SK-N-SH treated with all-trans-retinoic acid at 6 μM for 48 hours (cell line): ENCODE measurements around the gene SIRT6.
"Not testable (repeated sequence)": the region's sequence is repeated elsewhere in the genome, so short reads cannot be mapped to it uniquely, and the experiment has no call there.

Experiments used
- ATAC-seq: fragments of 200-7000 bp; cut with Tn5 transposase; 3 replicates; pipeline ENCODE4 v1.9.1; 2020; ENCODE audit warnings: mild to moderate bottlenecking, moderate library complexity
- ARNTL ChIP-seq: fragments of 450-650 bp; formaldehyde crosslinking; IDR thresholded peaks from 2 replicates; pipeline ENCODE4 v1.5.0; 2020; ENCODE audit warnings: low read depth, mild to moderate bottlenecking, moderate library complexity, borderline replicate concordance
- BACH2 ChIP-seq: fragments of 250-450 bp; sonication (Bioruptor Pico); IDR thresholded peaks from 2 replicates; pipeline ENCODE4 v1.9.0; 2021; ENCODE audit warnings: mild to moderate bottlenecking, borderline replicate concordance
- CREB5 ChIP-seq: fragments of 250-450 bp; sonication (Bioruptor Pico); IDR thresholded peaks from 2 replicates; pipeline ENCODE4 v1.5.1; 2020; ENCODE audit warnings: low read depth, mild to moderate bottlenecking, moderate library complexity
- CSRNP3 ChIP-seq: fragments of 250-450 bp; sonication (Bioruptor Pico); IDR thresholded peaks from 2 replicates; pipeline ENCODE4 v1.5.1; 2021; ENCODE audit warnings: mild to moderate bottlenecking, moderate library complexity
- GLIS3 ChIP-seq: fragments of 250-450 bp; sonication (Bioruptor Pico); IDR thresholded peaks from 2 replicates; pipeline ENCODE4 v1.5.0; 2020; ENCODE audit warnings: mild to moderate bottlenecking, moderate library complexity
- ISL1 ChIP-seq: fragments of 250-450 bp; sonication (Bioruptor Pico); IDR thresholded peaks from 2 replicates; pipeline ENCODE4 v2.1.2; 2022; ENCODE audit warnings: mild to moderate bottlenecking, moderate library complexity
- OSR1 ChIP-seq: fragments of 250-450 bp; sonication (Bioruptor Pico); IDR thresholded peaks from 2 replicates; pipeline ENCODE4 v1.8.0; 2022; ENCODE audit warnings: moderate library complexity, mild to moderate bottlenecking, inconsistent platforms
- PPARA ChIP-seq: fragments of 250-450 bp; sonication (Bioruptor Pico); IDR thresholded peaks from 2 replicates; pipeline ENCODE4 v1.5.0; 2020; ENCODE audit warnings: mild to moderate bottlenecking, borderline replicate concordance
- SNAI2 ChIP-seq: fragments of 250-450 bp; sonication (Bioruptor Pico); IDR thresholded peaks from 2 replicates; pipeline ENCODE4 v1.5.0; 2020; ENCODE audit warnings: mild to moderate bottlenecking, moderate library complexity
- TCF4 ChIP-seq: fragments of 250-450 bp; sonication (Bioruptor Pico); IDR thresholded peaks from 2 replicates; pipeline ENCODE4 v1.8.0; 2021; ENCODE audit warnings: mild to moderate bottlenecking, moderate library complexity, borderline replicate concordance
- TOX ChIP-seq: fragments of 250-450 bp; sonication (Bioruptor Pico); IDR thresholded peaks from 2 replicates; pipeline ENCODE4 v1.8.0; 2021; ENCODE audit warnings: mild to moderate bottlenecking, moderate library complexity, borderline replicate concordance
- TSHZ2 ChIP-seq: fragments of 250-450 bp; sonication (Bioruptor Pico); IDR thresholded peaks from 2 replicates; pipeline ENCODE4 v1.5.0; 2020; ENCODE audit warnings: mild to moderate bottlenecking, moderate library complexity
- ZC3H10 ChIP-seq: fragments of 250-450 bp; sonication (Bioruptor Pico); IDR thresholded peaks from 2 replicates; pipeline ENCODE4 v1.5.1; 2021; ENCODE audit warnings: mild to moderate bottlenecking, moderate library complexity
- ZFP3 ChIP-seq: fragments of 250-450 bp; sonication (Bioruptor Pico); IDR thresholded peaks from 2 replicates; pipeline ENCODE4 v1.5.0; 2020; ENCODE audit warnings: mild to moderate bottlenecking, moderate library complexity
- ZFP30 ChIP-seq: fragments of 450-650 bp; formaldehyde crosslinking; IDR thresholded peaks from 2 replicates; pipeline ENCODE4 v1.5.0; 2022; ENCODE audit warnings: mild to moderate bottlenecking, moderate library complexity
- ZNF70 ChIP-seq: fragments of 450-650 bp; formaldehyde crosslinking; IDR thresholded peaks from 2 replicates; pipeline ENCODE4 v1.5.0; 2020; ENCODE audit warnings: mild to moderate bottlenecking, moderate library complexity
- TF ChIP-seq, protein P1 (sequence below): fragments of 250-450 bp; sonication (Bioruptor Pico); IDR thresholded peaks from 2 replicates; pipeline ENCODE4 v1.8.0; 2020; ENCODE audit warnings: mild to moderate bottlenecking, moderate library complexity, borderline replicate concordance

SIRT6 gene

GRCh38 chr19:4225885-4226284 lies 43.5 kb upstream of the SIRT6 start:
- ATAC-seq = no peak
- no peak for TF ChIP-seq PPARA (CRISPR knock-in tag)
- no peak for TF ChIP-seq TOX (CRISPR knock-in tag)

DNA sequence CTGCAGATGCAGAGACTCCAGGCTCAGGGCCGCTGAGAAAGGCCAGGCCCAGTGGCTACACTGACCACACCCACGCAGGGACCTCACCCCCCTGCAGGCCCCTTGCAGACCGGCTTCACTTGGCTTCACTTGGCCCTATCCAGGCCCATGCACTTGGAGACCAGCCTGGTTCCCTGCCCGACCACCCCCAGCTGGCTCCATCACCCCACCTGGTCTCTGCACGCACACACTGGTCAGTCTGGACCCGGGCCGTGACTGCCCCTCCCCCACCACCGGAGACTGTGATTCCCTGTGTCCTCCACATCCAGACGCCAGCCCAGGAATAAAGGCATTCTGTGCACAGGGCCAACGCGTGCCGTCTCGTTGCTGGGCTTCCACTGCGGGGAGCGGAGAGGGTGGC lies 42.1 kb upstream of the SIRT6 start:
- no peak for ATAC-seq
- no peak for TF ChIP-seq ARNTL (CRISPR knock-in tag)
- TF ChIP-seq GLIS3 = no peak
- no peak for TF ChIP-seq ZFP3
- no peak for TF ChIP-seq BACH2 (CRISPR knock-in tag)
- TF ChIP-seq, protein P1, sequence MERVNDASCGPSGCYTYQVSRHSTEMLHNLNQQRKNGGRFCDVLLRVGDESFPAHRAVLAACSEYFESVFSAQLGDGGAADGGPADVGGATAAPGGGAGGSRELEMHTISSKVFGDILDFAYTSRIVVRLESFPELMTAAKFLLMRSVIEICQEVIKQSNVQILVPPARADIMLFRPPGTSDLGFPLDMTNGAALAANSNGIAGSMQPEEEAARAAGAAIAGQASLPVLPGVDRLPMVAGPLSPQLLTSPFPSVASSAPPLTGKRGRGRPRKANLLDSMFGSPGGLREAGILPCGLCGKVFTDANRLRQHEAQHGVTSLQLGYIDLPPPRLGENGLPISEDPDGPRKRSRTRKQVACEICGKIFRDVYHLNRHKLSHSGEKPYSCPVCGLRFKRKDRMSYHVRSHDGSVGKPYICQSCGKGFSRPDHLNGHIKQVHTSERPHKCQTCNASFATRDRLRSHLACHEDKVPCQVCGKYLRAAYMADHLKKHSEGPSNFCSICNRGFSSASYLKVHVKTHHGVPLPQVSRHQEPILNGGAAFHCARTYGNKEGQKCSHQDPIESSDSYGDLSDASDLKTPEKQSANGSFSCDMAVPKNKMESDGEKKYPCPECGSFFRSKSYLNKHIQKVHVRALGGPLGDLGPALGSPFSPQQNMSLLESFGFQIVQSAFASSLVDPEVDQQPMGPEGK (CRISPR knock-in tag) = no peak
- no peak for TF ChIP-seq OSR1

DNA sequence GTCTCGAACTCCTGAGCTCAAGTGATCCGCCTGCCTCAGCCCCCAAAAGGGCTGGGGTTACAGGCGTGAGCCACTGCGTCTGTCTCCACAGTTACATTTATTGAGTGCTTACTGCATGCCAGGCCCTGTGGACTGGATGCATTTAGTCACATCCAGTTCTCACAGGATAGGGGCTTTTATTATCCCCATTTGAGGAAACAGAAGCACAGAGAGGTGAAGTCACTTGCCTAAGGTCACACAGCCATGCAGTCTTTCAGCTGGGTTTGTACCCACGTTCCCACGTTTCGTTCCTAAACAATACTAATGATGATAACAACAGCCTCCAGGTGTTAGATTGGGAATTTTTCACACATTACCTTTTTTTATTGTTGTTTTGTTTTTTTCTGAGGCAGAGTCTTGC lies 37.8 kb upstream of the SIRT6 start:
- no peak for ATAC-seq
- TF ChIP-seq ISL1 (CRISPR knock-in tag) (no peak), ZFP30 (CRISPR knock-in tag) (no peak), SNAI2 (CRISPR knock-in tag) (no peak), ZNF70 (CRISPR knock-in tag) (no peak), TCF4 (CRISPR knock-in tag) (no peak), CSRNP3 (CRISPR knock-in tag) (no peak), ZFP3 (no peak), PPARA (CRISPR knock-in tag) (no peak), CREB5 (CRISPR knock-in tag) (no peak), TSHZ2 (no peak)
- TF ChIP-seq, protein P1 (CRISPR knock-in tag) = no peak
- TF ChIP-seq, all 23 proteins: peak for 0

GRCh38 chr19:4218523-4218922 lies 36.2 kb upstream of the SIRT6 start:
- not testable (repeated sequence) for ATAC-seq

- ATAC-seq = no peak
- TF ChIP-seq ZNF70 (CRISPR knock-in tag) (no peak), ZC3H10 (CRISPR knock-in tag) (no peak), TOX (CRISPR knock-in tag) (no peak), PPARA (CRISPR knock-in tag) (no peak), SNAI2 (CRISPR knock-in tag) (no peak)
These were observed 35.3 kb upstream of the SIRT6 start for GRCh38 chr19:4217429-4218264.
